K562 (cell line): ENCODE results near the gene C12orf75.

Experiments
- DACH1 ChIP-seq: fragments of 450-650 bp; IDR thresholded peaks from 2 replicates; pipeline ENCODE4 v1.6.1; 2018; ENCODE audit not compliant: partially characterized antibody
- EP300 ChIP-seq: IDR thresholded peaks from 2 replicates; pipeline ENCODE4 v1.6.1; 2012; ENCODE audit warnings: low read length, improper control_type of control experiment
- FUS ChIP-seq: fragments of 200-400 bp; formaldehyde crosslinking; optimal IDR thresholded peaks from 2 replicates; pipeline ENCODE3; 2017; ENCODE audit warnings: low read depth, low read length
- NCOA2 ChIP-seq, 2 experiments: fragments of 450-650 bp; IDR thresholded peaks; 2 replicates each; pipeline ENCODE4 v1.6.1; 2018; ENCODE audit warnings: mild to moderate bottlenecking in 2 of 2, moderate library complexity in 1 of 2; ENCODE audit not compliant: partially characterized antibody in 2 of 2
- NCOA4 ChIP-seq: fragments of 450-650 bp; IDR thresholded peaks from 2 replicates; pipeline ENCODE4 v1.6.1; 2018; ENCODE audit warnings: mild to moderate bottlenecking; ENCODE audit not compliant: partially characterized antibody
- RCOR1 ChIP-seq, 2 experiments: IDR thresholded peaks; 2 replicates each; pipeline ENCODE4 v1.6.1; 2012; ENCODE audit warnings: low read depth in 2 of 2, low read length in 2 of 2, borderline replicate concordance in 1 of 2, improper control_type of control experiment in 1 of 2
- SMAD4 ChIP-seq: fragments of 250-450 bp; sonication (Bioruptor Pico); conservative IDR thresholded peaks from 2 replicates; pipeline ENCODE4 v1.8.0; 2021; ENCODE audit warnings: inconsistent platforms, mild to moderate bottlenecking, moderate library complexity
- YY1 ChIP-seq, 3 experiments: IDR thresholded peaks; 2 replicates each; pipeline ENCODE4 v1.6.1; 2011; ENCODE audit warnings: low read length in 2 of 3, mild to moderate bottlenecking in 2 of 3, moderate library complexity in 2 of 3, borderline replicate concordance in 1 of 3, control low read depth in 1 of 3, low read depth in 1 of 3; ENCODE audit not compliant: insufficient read depth in 3 of 3, insufficient replicate concordance in 2 of 3, control insufficient read depth in 1 of 3, insufficient read length in 1 of 3; ENCODE audit errors: extremely low read depth in 1 of 3
- TF ChIP-seq, protein P1 (sequence below), 2 experiments: fragments of 450-650 bp; IDR thresholded peaks; 2 replicates each; pipeline ENCODE4 v1.6.1; 2016; ENCODE audit warnings: mild to moderate bottlenecking in 2 of 2, borderline replicate concordance in 1 of 2, low read depth in 1 of 2, moderate library complexity in 1 of 2
- TF ChIP-seq, protein P2 (sequence below): IDR thresholded peaks from 3 replicates; pipeline ENCODE4 v1.6.1; 2011; ENCODE audit warnings: borderline replicate concordance, mild to moderate bottlenecking; ENCODE audit not compliant: insufficient read length, insufficient read depth
- TF ChIP-seq, protein P3 (sequence below): sonication (generic); formaldehyde crosslinking; IDR thresholded peaks from 2 replicates; pipeline ENCODE4 v1.8.0; 2022; ENCODE audit warnings: mild to moderate bottlenecking, missing genetic modification reagents

DNA sequence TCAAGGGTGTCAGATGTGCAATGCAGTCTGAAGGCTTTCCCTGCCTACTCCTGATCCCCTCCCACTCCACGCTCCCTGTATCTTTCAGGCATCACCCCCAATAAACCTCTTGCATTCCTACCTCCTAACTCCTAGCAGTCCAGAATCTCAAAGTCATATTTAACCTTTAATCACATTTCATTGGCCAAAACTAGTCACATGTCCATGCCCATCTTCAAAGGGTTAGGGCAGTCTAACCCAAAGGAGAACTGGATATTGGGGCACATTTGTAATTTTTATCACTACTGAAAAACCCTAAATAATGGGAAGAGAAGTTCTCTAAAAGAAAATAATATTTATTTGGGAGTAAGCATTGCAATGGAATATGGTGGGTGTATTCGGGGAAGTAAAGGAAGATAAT, 5.4 kb upstream of the C12orf75 start:
- TF ChIP-seq SMAD4 (CRISPR knock-in tag) (no peak), RCOR1 (IDR thresholded peaks at IDR 0.05; ENCODE audit: borderline replicate concordance in 1 of 2, low read depth in 2 of 2, low read length in 2 of 2) (no peak), EP300 (no peak), FUS (no peak), NCOA2 (IDR thresholded peaks at IDR 0.05; ENCODE audit: partially characterized antibody in 2 of 2) (no peak), YY1 (IDR thresholded peaks at IDR 0.05; ENCODE audit: borderline replicate concordance in 1 of 3, control insufficient read depth in 1 of 3, extremely low read depth in 1 of 3, insufficient read depth in 3 of 3, insufficient read length in 1 of 3, insufficient replicate concordance in 2 of 3, low read depth in 1 of 3, low read length in 2 of 3) (no peak), NCOA4 (no peak), DACH1 (no peak)
- TF ChIP-seq, protein P1, sequence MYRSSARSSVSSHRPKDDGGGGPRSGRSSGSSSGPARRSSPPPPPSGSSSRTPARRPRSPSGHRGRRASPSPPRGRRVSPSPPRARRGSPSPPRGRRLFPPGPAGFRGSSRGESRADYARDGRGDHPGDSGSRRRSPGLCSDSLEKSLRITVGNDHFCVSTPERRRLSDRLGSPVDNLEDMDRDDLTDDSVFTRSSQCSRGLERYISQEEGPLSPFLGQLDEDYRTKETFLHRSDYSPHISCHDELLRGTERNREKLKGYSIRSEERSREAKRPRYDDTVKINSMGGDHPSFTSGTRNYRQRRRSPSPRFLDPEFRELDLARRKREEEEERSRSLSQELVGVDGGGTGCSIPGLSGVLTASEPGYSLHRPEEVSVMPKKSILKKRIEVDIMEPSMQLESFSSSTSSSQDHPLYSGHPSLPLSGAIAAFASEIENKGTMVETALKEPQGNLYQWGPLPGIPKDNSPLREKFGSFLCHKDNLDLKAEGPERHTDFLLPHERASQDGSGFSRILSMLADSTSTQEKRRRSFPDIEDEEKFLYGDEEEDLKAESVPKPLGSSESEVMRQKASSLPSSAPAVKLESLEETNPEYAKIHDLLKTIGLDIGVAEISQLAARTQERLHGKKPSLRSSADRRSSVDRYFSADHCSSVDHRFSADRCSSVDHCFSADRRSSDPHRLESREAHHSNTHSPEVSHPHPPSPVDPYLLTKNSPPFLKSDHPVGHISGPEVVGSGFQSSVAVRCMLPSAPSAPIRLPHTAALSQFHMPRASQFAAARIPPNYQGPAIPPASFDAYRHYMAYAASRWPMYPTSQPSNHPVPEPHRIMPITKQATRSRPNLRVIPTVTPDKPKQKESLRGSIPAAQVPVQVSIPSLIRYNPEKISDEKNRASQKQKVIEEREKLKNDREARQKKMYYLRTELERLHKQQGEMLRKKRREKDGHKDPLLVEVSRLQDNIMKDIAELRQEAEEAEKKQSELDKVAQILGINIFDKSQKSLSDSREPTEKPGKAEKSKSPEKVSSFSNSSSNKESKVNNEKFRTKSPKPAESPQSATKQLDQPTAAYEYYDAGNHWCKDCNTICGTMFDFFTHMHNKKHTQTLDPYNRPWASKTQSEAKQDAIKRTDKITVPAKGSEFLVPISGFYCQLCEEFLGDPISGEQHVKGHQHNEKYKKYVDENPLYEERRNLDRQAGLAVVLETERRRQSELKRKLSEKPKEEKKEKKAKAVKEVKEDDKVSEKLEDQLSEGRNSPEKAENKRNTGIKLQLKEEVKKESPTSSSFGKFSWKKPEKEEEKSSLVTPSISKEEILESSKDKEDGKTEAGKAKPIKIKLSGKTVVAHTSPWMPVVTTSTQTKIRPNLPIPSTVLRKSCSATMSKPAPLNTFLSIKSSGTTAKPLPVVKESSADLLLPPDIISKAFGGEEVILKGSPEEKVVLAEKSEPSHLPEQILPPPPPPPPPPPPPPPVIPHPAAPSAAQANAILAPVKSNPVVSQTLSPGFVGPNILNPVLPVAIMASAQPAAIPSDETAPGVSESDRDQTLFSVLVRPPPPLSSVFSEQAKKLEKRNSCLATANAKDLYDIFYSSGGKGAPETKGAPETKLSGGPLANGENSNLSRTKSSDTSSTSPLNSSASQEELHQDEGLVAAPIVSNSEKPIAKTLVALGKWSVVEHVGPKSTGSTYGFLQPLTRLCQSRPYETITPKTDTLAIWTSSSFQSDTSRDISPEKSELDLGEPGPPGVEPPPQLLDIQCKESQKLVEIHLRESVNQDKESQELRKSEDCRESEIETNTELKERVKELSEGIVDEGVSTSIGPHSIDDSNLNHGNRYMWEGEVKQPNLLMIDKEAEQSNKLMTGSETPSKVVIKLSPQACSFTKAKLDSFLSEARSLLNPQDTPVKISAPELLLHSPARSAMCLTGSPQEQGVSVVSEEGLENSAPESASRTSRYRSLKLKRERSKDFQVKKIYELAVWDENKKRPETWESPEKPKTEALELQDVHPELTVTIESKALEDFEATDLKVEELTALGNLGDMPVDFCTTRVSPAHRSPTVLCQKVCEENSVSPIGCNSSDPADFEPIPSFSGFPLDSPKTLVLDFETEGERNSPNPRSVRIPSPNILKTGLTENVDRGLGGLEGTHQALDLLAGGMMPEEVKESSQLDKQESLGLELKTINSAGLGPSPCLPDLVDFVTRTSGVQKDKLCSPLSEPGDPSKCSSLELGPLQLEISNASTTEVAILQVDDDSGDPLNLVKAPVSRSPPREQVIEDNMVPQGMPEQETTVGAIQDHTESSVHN (IDR thresholded peaks at IDR 0.05; ENCODE audit: borderline replicate concordance in 1 of 2, low read depth in 1 of 2), result no peak
- TF ChIP-seq, protein P2, sequence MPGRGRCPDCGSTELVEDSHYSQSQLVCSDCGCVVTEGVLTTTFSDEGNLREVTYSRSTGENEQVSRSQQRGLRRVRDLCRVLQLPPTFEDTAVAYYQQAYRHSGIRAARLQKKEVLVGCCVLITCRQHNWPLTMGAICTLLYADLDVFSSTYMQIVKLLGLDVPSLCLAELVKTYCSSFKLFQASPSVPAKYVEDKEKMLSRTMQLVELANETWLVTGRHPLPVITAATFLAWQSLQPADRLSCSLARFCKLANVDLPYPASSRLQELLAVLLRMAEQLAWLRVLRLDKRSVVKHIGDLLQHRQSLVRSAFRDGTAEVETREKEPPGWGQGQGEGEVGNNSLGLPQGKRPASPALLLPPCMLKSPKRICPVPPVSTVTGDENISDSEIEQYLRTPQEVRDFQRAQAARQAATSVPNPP, result no peak
- TF ChIP-seq, protein P3, sequence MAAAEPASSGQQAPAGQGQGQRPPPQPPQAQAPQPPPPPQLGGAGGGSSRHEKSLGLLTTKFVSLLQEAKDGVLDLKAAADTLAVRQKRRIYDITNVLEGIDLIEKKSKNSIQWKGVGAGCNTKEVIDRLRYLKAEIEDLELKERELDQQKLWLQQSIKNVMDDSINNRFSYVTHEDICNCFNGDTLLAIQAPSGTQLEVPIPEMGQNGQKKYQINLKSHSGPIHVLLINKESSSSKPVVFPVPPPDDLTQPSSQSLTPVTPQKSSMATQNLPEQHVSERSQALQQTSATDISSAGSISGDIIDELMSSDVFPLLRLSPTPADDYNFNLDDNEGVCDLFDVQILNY (CRISPR knock-in tag), result no peak
